ENCODE measurements around the gene PPFIBP1. TPM values are rescaled to one million over a fixed set of nuclear protein-coding genes. Genes with fewer than 3 reads are reported as not detected.
"Not testable (repeated sequence)": the region's sequence is repeated elsewhere in the genome, so short reads cannot be mapped to it uniquely, and the experiment has no call there.

PPFIBP1 gene
- total and polyA plus RNA-seq, 4 donors: 13.6 to 150 (median 63.1) TPM

DNA sequence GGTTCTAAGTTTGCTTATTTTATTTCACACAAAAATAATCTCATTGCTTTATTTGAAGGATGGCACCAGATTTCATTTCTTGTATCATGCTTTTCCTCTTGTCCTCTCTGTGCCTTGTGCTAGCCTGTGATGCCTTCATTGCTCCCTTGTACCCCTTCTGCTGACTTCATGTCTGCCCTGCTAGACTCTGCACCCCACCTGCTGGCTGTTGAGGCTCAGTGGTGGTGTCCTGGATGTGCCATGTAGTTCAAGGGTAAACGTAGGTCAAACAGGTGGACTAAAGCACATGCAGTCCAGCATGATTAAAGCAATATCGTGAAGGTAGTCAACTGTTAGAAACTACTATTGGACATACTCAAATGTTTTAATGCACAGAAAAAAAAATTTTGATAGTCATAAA, 208.3 kb downstream of the PPFIBP1 start:
- Histone ChIP-seq H3K4me1 (ENCODE audit: control insufficient read depth in 5 of 5, insufficient read depth in 5 of 5, low read length in 5 of 5) (no peaks in the 10 kb centered on the region), H3K4me3 (no peak overlapping the region), H3K9ac (ENCODE audit: insufficient read depth in 1 of 2, low read length in 2 of 2) (no peak overlapping the region), H3K27ac (ENCODE audit: low read depth in 1 of 2, low read length in 1 of 2) (no peak overlapping the region), H3K9me3 (ENCODE audit: control insufficient read depth in 4 of 4, insufficient read depth in 3 of 4, low read length in 3 of 4) (peaks cover 0 to 2% (median 0%) of the 10 kb centered on the region in 4 donors), H3K36me3 (ENCODE audit: control insufficient read depth in 4 of 4, insufficient read depth in 4 of 4, low read length in 4 of 4) (peaks cover 7 to 29% (median 12%) of the 10 kb centered on the region in 4 donors), H3K27me3 (ENCODE audit: control insufficient read depth in 3 of 3, insufficient read depth in 3 of 3, low read length in 2 of 3) (no peaks in the 10 kb centered on the region)
- ATAC-seq (ENCODE audit: insufficient read depth, low FRiP score) (no peak), DNase-seq (no peak)
- TF ChIP-seq, protein P1, sequence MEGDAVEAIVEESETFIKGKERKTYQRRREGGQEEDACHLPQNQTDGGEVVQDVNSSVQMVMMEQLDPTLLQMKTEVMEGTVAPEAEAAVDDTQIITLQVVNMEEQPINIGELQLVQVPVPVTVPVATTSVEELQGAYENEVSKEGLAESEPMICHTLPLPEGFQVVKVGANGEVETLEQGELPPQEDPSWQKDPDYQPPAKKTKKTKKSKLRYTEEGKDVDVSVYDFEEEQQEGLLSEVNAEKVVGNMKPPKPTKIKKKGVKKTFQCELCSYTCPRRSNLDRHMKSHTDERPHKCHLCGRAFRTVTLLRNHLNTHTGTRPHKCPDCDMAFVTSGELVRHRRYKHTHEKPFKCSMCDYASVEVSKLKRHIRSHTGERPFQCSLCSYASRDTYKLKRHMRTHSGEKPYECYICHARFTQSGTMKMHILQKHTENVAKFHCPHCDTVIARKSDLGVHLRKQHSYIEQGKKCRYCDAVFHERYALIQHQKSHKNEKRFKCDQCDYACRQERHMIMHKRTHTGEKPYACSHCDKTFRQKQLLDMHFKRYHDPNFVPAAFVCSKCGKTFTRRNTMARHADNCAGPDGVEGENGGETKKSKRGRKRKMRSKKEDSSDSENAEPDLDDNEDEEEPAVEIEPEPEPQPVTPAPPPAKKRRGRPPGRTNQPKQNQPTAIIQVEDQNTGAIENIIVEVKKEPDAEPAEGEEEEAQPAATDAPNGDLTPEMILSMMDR (IDR thresholded peaks at IDR 0.05; ENCODE audit: control extremely low read depth, extremely low read depth): no peak
- WGBS, 2 donors: 70 to 78% methylated on average over 2 of the region's 2 CpGs

DNA sequence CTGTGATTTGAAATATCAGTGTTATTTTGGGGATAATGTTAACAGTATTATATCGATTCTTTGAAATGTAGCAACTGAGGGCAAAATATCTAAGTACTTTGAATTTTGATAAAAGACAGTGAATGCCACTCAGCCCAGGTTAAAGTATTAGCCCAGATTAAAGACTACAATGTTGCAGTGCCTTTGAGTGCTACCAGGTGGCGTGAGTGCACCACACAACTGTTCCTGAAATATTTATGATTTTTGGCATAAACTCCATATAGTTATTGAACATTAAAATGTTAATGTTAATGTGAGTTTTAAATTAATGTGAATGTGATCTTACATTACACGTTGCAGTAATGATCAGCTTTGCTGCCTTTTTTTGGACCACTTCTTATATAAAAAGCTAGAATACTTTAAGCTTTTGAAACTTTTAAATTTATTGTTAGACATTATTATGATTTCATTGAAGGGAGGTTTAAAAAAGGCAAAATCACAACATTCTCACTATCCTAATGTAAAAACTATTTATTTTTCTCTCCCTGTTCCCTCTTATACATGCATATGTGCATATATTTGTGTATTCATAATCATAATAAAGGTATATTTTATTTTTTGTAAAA, 209.1 kb downstream of the PPFIBP1 start:
- TF ChIP-seq, protein P1 (IDR thresholded peaks at IDR 0.05; ENCODE audit: control extremely low read depth, extremely low read depth): peak; percentile 60
- Histone ChIP-seq H3K4me3 (no peak overlapping the region), H3K36me3 (ENCODE audit: control insufficient read depth in 4 of 4, insufficient read depth in 4 of 4, low read length in 4 of 4) (peaks cover 7 to 26% (median 12%) of the 10 kb centered on the region in 4 donors), H3K27me3 (ENCODE audit: control insufficient read depth in 3 of 3, insufficient read depth in 3 of 3, low read length in 2 of 3) (no peaks in the 10 kb centered on the region), H3K27ac (ENCODE audit: low read depth in 1 of 2, low read length in 1 of 2) (no peak overlapping the region), H3K9me3 (ENCODE audit: control insufficient read depth in 4 of 4, insufficient read depth in 3 of 4, low read length in 3 of 4) (no peaks in the 10 kb centered on the region), H3K4me1 (ENCODE audit: control insufficient read depth in 5 of 5, insufficient read depth in 5 of 5, low read length in 5 of 5) (no peaks in the 10 kb centered on the region), H3K9ac (ENCODE audit: insufficient read depth in 1 of 2, low read length in 2 of 2) (no peak overlapping the region)
- peak; percentile 43 to 52 (median 50) for DNase-seq
- 61 to 62% methylated on average over 3 of the region's 3 CpGs for WGBS, 2 donors
- ATAC-seq (ENCODE audit: insufficient read depth, low FRiP score): no peak

DNA sequence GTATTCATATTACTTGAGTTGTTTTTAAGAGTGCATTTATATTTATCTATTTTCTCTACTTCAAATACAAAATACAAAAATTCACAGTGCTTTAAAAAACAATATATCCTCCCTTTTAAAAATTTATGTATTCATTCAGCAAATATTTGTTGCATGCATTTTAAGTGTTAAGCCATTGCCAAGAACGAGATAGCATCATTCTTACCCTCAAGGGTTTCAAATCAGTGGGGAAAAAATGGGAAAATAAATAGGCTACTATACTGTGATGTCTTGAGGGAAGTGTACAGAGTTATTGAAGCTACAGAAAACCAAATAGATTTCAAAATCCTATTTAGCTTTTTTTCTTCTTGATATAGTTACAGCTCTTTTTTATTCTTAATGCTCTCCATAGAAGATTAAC, 209.8 kb downstream of the PPFIBP1 start:
- 95 to 96% methylated on average over 1 of the region's 1 CpG for WGBS, 2 donors
- TF ChIP-seq, protein P1 (IDR thresholded peaks at IDR 0.05; ENCODE audit: control extremely low read depth, extremely low read depth): no peak
- no peak for ATAC-seq (ENCODE audit: insufficient read depth, low FRiP score)
- Histone ChIP-seq H3K4me3 (no peak overlapping the region), H3K9ac (ENCODE audit: insufficient read depth in 1 of 2, low read length in 2 of 2) (no peak overlapping the region), H3K27ac (ENCODE audit: low read depth in 1 of 2, low read length in 1 of 2) (no peak overlapping the region), H3K36me3 (ENCODE audit: control insufficient read depth in 4 of 4, insufficient read depth in 4 of 4, low read length in 4 of 4) (peaks cover 7 to 26% (median 12%) of the 10 kb centered on the region in 4 donors), H3K27me3 (ENCODE audit: control insufficient read depth in 3 of 3, insufficient read depth in 3 of 3, low read length in 2 of 3) (no peaks in the 10 kb centered on the region), H3K4me1 (ENCODE audit: control insufficient read depth in 5 of 5, insufficient read depth in 5 of 5, low read length in 5 of 5) (no peaks in the 10 kb centered on the region), H3K9me3 (ENCODE audit: control insufficient read depth in 4 of 4, insufficient read depth in 3 of 4, low read length in 3 of 4) (no peaks in the 10 kb centered on the region)
- DNase-seq: no peak

DNA sequence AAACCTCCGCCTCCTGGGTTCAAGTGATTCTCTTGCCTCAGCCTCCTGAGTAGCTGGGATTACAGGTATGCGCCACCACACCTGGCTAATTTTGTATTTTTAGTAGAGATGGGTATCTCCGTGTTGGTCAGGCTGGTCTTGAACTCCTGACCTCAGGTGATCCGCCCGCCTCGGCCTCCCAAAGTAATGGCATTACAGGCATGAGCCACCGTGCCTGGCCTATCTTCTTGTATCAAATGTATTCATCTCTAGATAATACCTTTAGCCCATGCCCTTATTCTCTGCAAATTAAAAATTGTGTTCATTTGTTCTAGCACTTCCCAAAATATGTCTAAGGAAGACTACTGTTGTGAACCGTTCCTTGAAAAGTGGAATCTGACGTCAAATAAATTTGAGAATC, 210.3 kb downstream of the PPFIBP1 start:
- ATAC-seq (ENCODE audit: insufficient read depth, low FRiP score); H3K27ac ChIP-seq (ENCODE audit: low read depth in 1 of 2, low read length in 1 of 2); H3K27me3 ChIP-seq (ENCODE audit: control insufficient read depth in 3 of 3, insufficient read depth in 3 of 3, low read length in 2 of 3); DNase-seq; H3K9me3 ChIP-seq (ENCODE audit: control insufficient read depth in 4 of 4, insufficient read depth in 3 of 4, low read length in 3 of 4); H3K4me1 ChIP-seq (ENCODE audit: control insufficient read depth in 5 of 5, insufficient read depth in 5 of 5, low read length in 5 of 5); H3K9ac ChIP-seq (ENCODE audit: insufficient read depth in 1 of 2, low read length in 2 of 2); H3K4me3 ChIP-seq: not testable (repeated sequence)
- H3K36me3 ChIP-seq (ENCODE audit: control insufficient read depth in 4 of 4, insufficient read depth in 4 of 4, low read length in 4 of 4): peaks cover 10 to 29% (median 13%) of the 10 kb centered on the region in 4 donors
- 95 to 96% methylated on average over 9 of the region's 9 CpGs for WGBS, 2 donors

All from lung (tissue), 12 donors.